ENCODE results near the gene RGS2.
A peak's percentile ranks its signal among the peaks of the same experiment; 100 is the strongest.

RGS2 gene

GRCh38 chr1:192795916-192796618 lies 12.8 kb upstream of the RGS2 start:
- DNase-seq: no peak

GRCh38 chr1:192797143-192797542 lies 11.7 kb upstream of the RGS2 start:
- no peak for DNase-seq

GRCh38 chr1:192797891-192798290 lies 10.9 kb upstream of the RGS2 start:
- DNase-seq: no peak

- DNase-seq: no peak
Observed at GRCh38 chr1:192801451-192801850, 7.4 kb upstream of the RGS2 start.

- DNase-seq: no peak
Observed at GRCh38 chr1:192802406-192802805, 6.4 kb upstream of the RGS2 start.

- no peak for DNase-seq
Observed at GRCh38 chr1:192803501-192803900, 5.3 kb upstream of the RGS2 start.

- DNase-seq: no peak
Observed at GRCh38 chr1:192805832-192806323, 3.0 kb upstream of the RGS2 start.

- no peak for DNase-seq
Observed at GRCh38 chr1:192807211-192808162, 1.4 kb upstream of the RGS2 start.

GRCh38 chr1:192808163-192808517 lies 699 bp upstream of the RGS2 start:
- DNase-seq: no peak

GRCh38 chr1:192809307-192810252 lies 741 bp downstream of the RGS2 start:
- DNase-seq: peak; percentile 30

GRCh38 chr1:192810253-192810880 lies 1.5 kb downstream of the RGS2 start:
- no peak for DNase-seq

GRCh38 chr1:192811006-192811405 lies 2.2 kb downstream of the RGS2 start:
- DNase-seq: no peak

GRCh38 chr1:192811594-192812239 lies 2.9 kb downstream of the RGS2 start:
- DNase-seq: no peak

- DNase-seq: no peak
Observed at GRCh38 chr1:192812420-192813209, 3.8 kb downstream of the RGS2 start.

- no peak for DNase-seq
Observed at GRCh38 chr1:192814805-192815204, 6.0 kb downstream of the RGS2 start.

- no peak for DNase-seq
Observed at GRCh38 chr1:192817246-192817645, 8.4 kb downstream of the RGS2 start.

GRCh38 chr1:192821296-192821695 lies 12.5 kb downstream of the RGS2 start:
- no peak for DNase-seq

- DNase-seq: no peak
Observed at GRCh38 chr1:192824511-192824910, 15.7 kb downstream of the RGS2 start.

GRCh38 chr1:192826791-192827546 lies 18.1 kb downstream of the RGS2 start:
- no peak for DNase-seq

Data from effector CD8-positive, alpha-beta T cell (primary cell).